ENCODE results near the gene LCOR. TPM values are rescaled to one million over a fixed set of nuclear protein-coding genes. Genes with fewer than 3 reads are reported as not detected.

Gene LCOR
- total RNA-seq, 1 experiment from 2014 or later: 39.2 TPM

DNA sequence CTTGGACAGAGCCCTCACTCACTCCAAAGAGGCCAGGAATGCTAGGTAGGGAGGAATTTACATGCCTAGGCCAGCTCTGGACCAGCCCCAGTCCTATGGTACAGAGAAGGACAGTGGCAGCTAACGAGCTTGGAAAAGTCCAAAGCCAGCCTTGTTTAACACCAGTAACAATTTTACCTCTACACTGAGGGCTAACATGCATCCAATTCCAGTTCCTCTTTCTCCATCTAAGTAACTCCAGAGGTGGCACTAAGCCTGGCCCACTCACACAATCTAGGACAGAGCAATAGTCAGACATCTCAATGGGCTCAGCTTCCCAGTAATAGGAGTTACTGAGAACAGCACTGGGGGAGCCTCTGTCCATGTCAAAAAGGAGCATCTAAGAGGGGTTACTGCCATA lies 5.7 kb upstream of the LCOR start:
- H3K9me3 ChIP-seq (ENCODE audit: low read depth, low read length, poor library complexity, severe bottlenecking): no peaks in the 10 kb centered on the region
- BruUV-seq (replicated peaks): no TSS peak
- H3K4me1 ChIP-seq (ENCODE audit: insufficient read depth, low read length, poor library complexity, severe bottlenecking): peaks cover 4% of the 10 kb centered on the region
- intact Hi-C loops (cut with micrococcal nuclease; ENCODE audit: unreplicated experiment): no loop called here
- H3K27me3 ChIP-seq (replicated peaks; ENCODE audit: insufficient read depth, low read depth, low read length, poor library complexity): no peaks in the 10 kb centered on the region
- ChIA-PET CTCF (interaction anchor here (1.1 kb wide), 1 partner anchor 186 kb away, joined by 6 read pairs; no protein-coding TSS in a partner anchor), POLR2A (ENCODE audit: low non-redundant PET) (no interaction called here)
- TF ChIP-seq, protein P1, sequence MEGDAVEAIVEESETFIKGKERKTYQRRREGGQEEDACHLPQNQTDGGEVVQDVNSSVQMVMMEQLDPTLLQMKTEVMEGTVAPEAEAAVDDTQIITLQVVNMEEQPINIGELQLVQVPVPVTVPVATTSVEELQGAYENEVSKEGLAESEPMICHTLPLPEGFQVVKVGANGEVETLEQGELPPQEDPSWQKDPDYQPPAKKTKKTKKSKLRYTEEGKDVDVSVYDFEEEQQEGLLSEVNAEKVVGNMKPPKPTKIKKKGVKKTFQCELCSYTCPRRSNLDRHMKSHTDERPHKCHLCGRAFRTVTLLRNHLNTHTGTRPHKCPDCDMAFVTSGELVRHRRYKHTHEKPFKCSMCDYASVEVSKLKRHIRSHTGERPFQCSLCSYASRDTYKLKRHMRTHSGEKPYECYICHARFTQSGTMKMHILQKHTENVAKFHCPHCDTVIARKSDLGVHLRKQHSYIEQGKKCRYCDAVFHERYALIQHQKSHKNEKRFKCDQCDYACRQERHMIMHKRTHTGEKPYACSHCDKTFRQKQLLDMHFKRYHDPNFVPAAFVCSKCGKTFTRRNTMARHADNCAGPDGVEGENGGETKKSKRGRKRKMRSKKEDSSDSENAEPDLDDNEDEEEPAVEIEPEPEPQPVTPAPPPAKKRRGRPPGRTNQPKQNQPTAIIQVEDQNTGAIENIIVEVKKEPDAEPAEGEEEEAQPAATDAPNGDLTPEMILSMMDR (conservative IDR thresholded peaks at IDR 0.05; ENCODE audit: low read depth, low read length): no peak
- TF ChIP-seq EZH2 (IDR thresholded peaks at IDR 0.05; ENCODE audit: borderline replicate concordance, low read depth, low read length, poor library complexity, severe bottlenecking): no peak
- no peak overlapping the region for H3K4me3 ChIP-seq (ENCODE audit: low read depth, low read length, poor library complexity, severe bottlenecking)
- no peaks in the 10 kb centered on the region for H3K36me3 ChIP-seq (ENCODE audit: insufficient read depth, low read length, poor library complexity, severe bottlenecking)
- no peak for DNase-seq (ENCODE audit: low spot score)
- no peak overlapping the region for H3K27ac ChIP-seq (ENCODE audit: low read depth, low read length, poor library complexity, severe bottlenecking)

DNA sequence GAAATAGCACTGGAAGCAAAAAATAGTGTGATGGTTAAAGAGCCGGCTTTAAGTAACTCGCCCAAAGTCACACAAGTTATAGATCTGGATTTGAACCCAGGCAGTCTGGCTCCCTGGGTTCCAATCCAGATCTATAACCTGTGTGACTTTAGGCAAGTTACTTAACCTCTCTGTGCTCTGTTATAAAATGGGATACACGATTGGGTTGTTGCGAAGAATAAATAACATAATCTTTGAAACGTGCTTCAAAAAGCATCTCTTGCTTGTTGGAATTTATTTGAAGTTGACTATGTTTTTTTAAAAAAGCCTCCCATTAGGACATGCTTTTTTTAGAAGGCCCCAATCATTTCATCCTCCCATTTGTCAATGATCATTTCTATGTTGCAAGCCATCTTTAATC lies 3.5 kb upstream of the LCOR start:
- ChIA-PET POLR2A (ENCODE audit: low non-redundant PET) (no interaction called here), CTCF (no interaction called here)
- no TSS peak for BruUV-seq (replicated peaks)

DNA sequence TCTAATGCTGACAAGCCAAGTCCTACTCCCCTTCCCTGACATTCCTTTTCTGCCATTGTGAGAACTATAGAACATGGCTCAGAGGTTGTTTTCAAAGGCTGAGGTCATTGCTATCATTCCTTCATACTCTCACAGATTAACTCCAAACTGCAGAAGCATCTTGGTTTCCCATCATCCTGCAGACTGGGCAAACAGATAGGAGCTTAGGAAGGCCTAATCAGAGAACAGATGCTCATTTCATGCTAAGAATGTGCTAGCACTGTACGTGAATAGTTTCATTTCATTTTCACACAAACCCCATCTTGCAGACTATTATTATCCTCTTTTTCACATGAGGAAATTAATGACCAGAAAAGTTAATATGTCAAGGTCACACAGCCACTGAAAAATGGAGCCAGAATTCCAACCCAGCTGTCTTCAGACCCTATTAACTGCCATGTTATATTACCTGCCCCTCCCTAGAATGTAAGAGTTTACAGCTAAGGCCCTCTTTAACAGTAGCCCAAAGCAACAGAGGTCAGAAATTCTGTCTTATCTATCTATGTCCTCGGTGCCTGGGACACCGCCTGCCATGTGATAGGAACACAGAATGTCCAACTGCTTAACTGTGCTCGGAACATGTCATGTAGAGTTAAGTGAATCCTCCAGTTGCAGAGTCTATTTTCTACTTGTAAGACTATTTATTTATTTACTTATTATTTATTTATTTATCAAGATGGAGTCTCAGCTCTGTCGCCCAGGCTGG lies 2.9 kb upstream of the LCOR start:
- no peak for DNase-seq (ENCODE audit: low spot score)
- no peaks in the 10 kb centered on the region for H3K9me3 ChIP-seq (ENCODE audit: low read depth, low read length, poor library complexity, severe bottlenecking)
- no peak overlapping the region for H3K4me3 ChIP-seq (ENCODE audit: low read depth, low read length, poor library complexity, severe bottlenecking)
- intact Hi-C loops (cut with micrococcal nuclease; ENCODE audit: unreplicated experiment): no loop called here
- no TSS peak for BruUV-seq (replicated peaks)
- peaks cover 11% of the 10 kb centered on the region for H3K4me1 ChIP-seq (ENCODE audit: insufficient read depth, low read length, poor library complexity, severe bottlenecking)
- no peaks in the 10 kb centered on the region for H3K36me3 ChIP-seq (ENCODE audit: insufficient read depth, low read length, poor library complexity, severe bottlenecking)
- H3K27me3 ChIP-seq (replicated peaks; ENCODE audit: insufficient read depth, low read depth, low read length, poor library complexity): no peaks in the 10 kb centered on the region
- CTCF ChIA-PET: interaction anchor here (0.7 kb wide), 1 partner anchor 189 kb away, joined by 4 read pairs; no protein-coding TSS in a partner anchor
- POLR2A ChIA-PET (ENCODE audit: low non-redundant PET): no interaction called here
- TF ChIP-seq, protein P1 (conservative IDR thresholded peaks at IDR 0.05; ENCODE audit: low read depth, low read length): no peak
- no peak for TF ChIP-seq EZH2 (IDR thresholded peaks at IDR 0.05; ENCODE audit: borderline replicate concordance, low read depth, low read length, poor library complexity, severe bottlenecking)
- no peak overlapping the region for H3K27ac ChIP-seq (ENCODE audit: low read depth, low read length, poor library complexity, severe bottlenecking)

More for the DNA sequence above, 3.5 kb upstream of the LCOR start:
- no peaks in the 10 kb centered on the region for H3K9me3 ChIP-seq (ENCODE audit: low read depth, low read length, poor library complexity, severe bottlenecking)
- no peaks in the 10 kb centered on the region for H3K27me3 ChIP-seq (replicated peaks; ENCODE audit: insufficient read depth, low read depth, low read length, poor library complexity)
- H3K4me3 ChIP-seq (ENCODE audit: low read depth, low read length, poor library complexity, severe bottlenecking): no peak overlapping the region
- H3K36me3 ChIP-seq (ENCODE audit: insufficient read depth, low read length, poor library complexity, severe bottlenecking): no peaks in the 10 kb centered on the region
- H3K4me1 ChIP-seq (ENCODE audit: insufficient read depth, low read length, poor library complexity, severe bottlenecking): peaks cover 6% of the 10 kb centered on the region
- no peak overlapping the region for H3K27ac ChIP-seq (ENCODE audit: low read depth, low read length, poor library complexity, severe bottlenecking)
- TF ChIP-seq, protein P1 (conservative IDR thresholded peaks at IDR 0.05; ENCODE audit: low read depth, low read length): no peak
- TF ChIP-seq EZH2 (IDR thresholded peaks at IDR 0.05; ENCODE audit: borderline replicate concordance, low read depth, low read length, poor library complexity, severe bottlenecking): no peak
- intact Hi-C loops (cut with micrococcal nuclease; ENCODE audit: unreplicated experiment): no loop called here
- no peak for DNase-seq (ENCODE audit: low spot score)

Data from A673 (cell line).